WTC11 (cell line): ENCODE measurements around the gene STRIT1. TPM values are rescaled to one million over a fixed set of nuclear protein-coding genes. Genes with fewer than 3 reads are reported as not detected.

ENCODE experiments used
- ATAC-seq: fragments of 200-7000 bp; cut with Tn5 transposase; 2 replicates; pipeline ENCODE4 v1.10.0; 2021; ENCODE audit warnings: mild to moderate bottlenecking, moderate library complexity
- CTCF ChIA-PET: fragments of 300-600 bp; sonication (Branson Sonifier 250); formaldehyde crosslinking; loops from one replicate; lab custom pipeline; 2021; ENCODE audit warnings: antibody characterized with exemption; lab: Charles Lee
- POLR2A ChIA-PET: fragments of 350-600 bp; sonication (Branson Sonifier 250); formaldehyde crosslinking; loops from one replicate; lab custom pipeline; 2021; ENCODE audit warnings: antibody characterized with exemption; lab: Charles Lee
- DNase-seq: peaks from one replicate; pipeline ENCODE4 v3.0.0; 2021; ENCODE audit warnings: low spot score
- H3K27ac Mint-ChIP-seq: 2 replicates; pipeline ENCODE4 v1.8.0; 2021; ENCODE audit warnings: mixed read lengths
- H3K27me3 Mint-ChIP-seq: 2 replicates; pipeline ENCODE4 v1.8.0; 2021; ENCODE audit warnings: low read depth, mild to moderate bottlenecking, moderate library complexity, mixed read lengths
- H3K36me3 Mint-ChIP-seq: 2 replicates; pipeline ENCODE4 v1.8.0; 2021; ENCODE audit warnings: mixed read lengths
- H3K4me1 Mint-ChIP-seq: 2 replicates; pipeline ENCODE4 v1.8.0; 2022; ENCODE audit warnings: mixed read lengths
- H3K4me3 Mint-ChIP-seq: 2 replicates; pipeline ENCODE4 v1.8.0; 2021; ENCODE audit warnings: mild to moderate bottlenecking, moderate library complexity, mixed read lengths
- H3K9me3 Mint-ChIP-seq: 2 replicates; pipeline ENCODE4 v1.8.0; 2021; ENCODE audit warnings: mixed read lengths
- AFF4 ChIP-seq: sonication (generic); formaldehyde crosslinking; IDR thresholded peaks from 2 replicates; pipeline ENCODE4 v1.8.1; 2023; ENCODE audit warnings: mild to moderate bottlenecking, missing genetic modification reagents, borderline replicate concordance
- CREB1 ChIP-seq: sonication (generic); formaldehyde crosslinking; IDR thresholded peaks from 2 replicates; pipeline ENCODE4 v1.8.0; 2023; ENCODE audit warnings: mild to moderate bottlenecking, missing genetic modification reagents
- ELF4 ChIP-seq: sonication (generic); formaldehyde crosslinking; IDR thresholded peaks from 2 replicates; pipeline ENCODE4 v1.8.1; 2022; ENCODE audit warnings: low read depth, mild to moderate bottlenecking, moderate library complexity, missing genetic modification reagents
- ESRRA ChIP-seq: sonication (generic); formaldehyde crosslinking; IDR thresholded peaks from 2 replicates; pipeline ENCODE4 v1.8.1; 2022; ENCODE audit warnings: mild to moderate bottlenecking, missing genetic modification reagents, borderline replicate concordance
- IRF2 ChIP-seq: sonication (generic); formaldehyde crosslinking; IDR thresholded peaks from 2 replicates; pipeline ENCODE4 v1.8.0; 2022; ENCODE audit warnings: low read depth, missing genetic modification reagents, borderline replicate concordance
- MAX ChIP-seq: sonication (generic); formaldehyde crosslinking; IDR thresholded peaks from 2 replicates; pipeline ENCODE4 v1.8.0; 2022; ENCODE audit warnings: mild to moderate bottlenecking, missing genetic modification reagents
- MYBL2 ChIP-seq: sonication (generic); formaldehyde crosslinking; IDR thresholded peaks from 2 replicates; pipeline ENCODE4 v1.8.1; 2023; ENCODE audit warnings: mild to moderate bottlenecking, moderate library complexity, missing genetic modification reagents
- NR1H2 ChIP-seq: sonication (generic); formaldehyde crosslinking; IDR thresholded peaks from 2 replicates; pipeline ENCODE4 v1.9.0; 2021; ENCODE audit warnings: mild to moderate bottlenecking, moderate library complexity, missing genetic modification reagents
- SOX15 ChIP-seq: fragments of 250-450 bp; sonication (Bioruptor Pico); IDR thresholded peaks from 2 replicates; pipeline ENCODE4 v1.9.0; 2021; ENCODE audit warnings: mild to moderate bottlenecking
- ZBTB21 ChIP-seq: sonication (generic); formaldehyde crosslinking; IDR thresholded peaks from 2 replicates; pipeline ENCODE4 v1.8.1; 2023; ENCODE audit warnings: mild to moderate bottlenecking, missing genetic modification reagents, borderline replicate concordance
- ZMAT4 ChIP-seq: fragments of 250-450 bp; sonication (Bioruptor Pico); IDR thresholded peaks from 2 replicates; pipeline ENCODE4 v1.9.0; 2021; ENCODE audit warnings: mild to moderate bottlenecking
- ZNF121 ChIP-seq: sonication (generic); formaldehyde crosslinking; IDR thresholded peaks from 2 replicates; pipeline ENCODE4 v1.8.0; 2023; ENCODE audit warnings: missing genetic modification reagents
- ZNF138 ChIP-seq: sonication (generic); formaldehyde crosslinking; conservative IDR thresholded peaks from 2 replicates; pipeline ENCODE4 v1.8.1; 2022; ENCODE audit warnings: mild to moderate bottlenecking, moderate library complexity, missing genetic modification reagents
- ZNF263 ChIP-seq: sonication (generic); formaldehyde crosslinking; IDR thresholded peaks from 2 replicates; pipeline ENCODE4 v1.8.1; 2022; ENCODE audit warnings: low read depth, mild to moderate bottlenecking, moderate library complexity, missing genetic modification reagents
- ZNF425 ChIP-seq: fragments of 250-450 bp; sonication (Bioruptor Pico); conservative IDR thresholded peaks from 2 replicates; pipeline ENCODE4 v1.9.0; 2021; ENCODE audit warnings: mild to moderate bottlenecking
- total RNA-seq: library from RNA; stranded (reverse); gene quantifications from 3 replicates; pipeline ENCODE4 v1.2.3, GENCODE V29; 2021

STRIT1 gene
- total RNA-seq, 1 experiment from 2014 or later: 0.33 TPM

- no peaks in the 10 kb centered on the region; the same call in 1 of the 2 replicates for H3K27me3 Mint-ChIP-seq
- ChIA-PET CTCF (no interaction called here), POLR2A (no interaction called here)
- TF ChIP-seq ZNF138 (CRISPR knock-in tag) (no peak), MAX (no peak), ZMAT4 (CRISPR knock-in tag) (peak; percentile 77), AFF4 (CRISPR knock-in tag) (no peak), ZBTB21 (no peak)
- DNase-seq (no peak), ATAC-seq (no peak)
- H3K4me1 Mint-ChIP-seq: no peaks in the 10 kb centered on the region
- no peak overlapping the region for H3K4me3 Mint-ChIP-seq
- H3K27ac Mint-ChIP-seq: no peak overlapping the region
- peaks cover 33% of the 10 kb centered on the region for H3K36me3 Mint-ChIP-seq
- peaks cover 17% of the 10 kb centered on the region for H3K9me3 Mint-ChIP-seq
Measured at GRCh38 chr3:155244699-155245098, 48.8 kb downstream of the STRIT1 start.

- ATAC-seq (no peak), DNase-seq (no peak)
- POLR2A ChIA-PET: no interaction called here
- H3K9me3 Mint-ChIP-seq: peaks cover 21% of the 10 kb centered on the region
- H3K27ac Mint-ChIP-seq: no peak overlapping the region
- H3K4me3 Mint-ChIP-seq: no peak overlapping the region
- peaks cover 3% of the 10 kb centered on the region; the same call in 1 of the 2 replicates for H3K27me3 Mint-ChIP-seq
- TF ChIP-seq ZNF425 (CRISPR knock-in tag): no peak
- TF ChIP-seq ESRRA: no peak
- TF ChIP-seq ZNF121 (CRISPR knock-in tag): no peak
- TF ChIP-seq SOX15: no peak
- TF ChIP-seq ZMAT4 (CRISPR knock-in tag): peak; percentile 88; the same call in 1 of the 2 replicates
- no peak for TF ChIP-seq CREB1
- CTCF ChIA-PET: no interaction called here
- no peaks in the 10 kb centered on the region for H3K4me1 Mint-ChIP-seq
- peaks cover 34% of the 10 kb centered on the region for H3K36me3 Mint-ChIP-seq
Measured at GRCh38 chr3:155244216-155244615, 49.3 kb downstream of the STRIT1 start.

DNA sequence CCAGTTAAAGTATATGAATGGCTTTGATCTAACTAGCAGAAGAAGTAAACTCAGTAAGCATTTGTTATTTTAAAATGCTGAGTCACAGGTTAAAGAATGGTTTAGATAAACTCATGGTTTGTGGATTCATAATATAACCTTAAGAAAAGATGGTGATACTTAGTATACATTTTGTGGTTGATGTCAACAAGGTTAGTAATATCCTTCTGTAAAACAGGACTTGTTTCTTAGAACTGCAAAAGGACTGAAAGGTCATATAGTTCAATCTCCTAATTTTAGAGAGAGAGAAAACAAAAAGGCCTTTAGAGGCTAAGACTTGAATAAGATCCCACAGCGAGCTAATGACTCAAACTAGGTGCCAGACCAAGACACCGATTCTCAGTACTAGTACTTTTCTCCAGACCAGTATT lies 50.0 kb downstream of the STRIT1 start:
- POLR2A ChIA-PET: no interaction called here
- Mint-ChIP-seq H3K4me1 (no peaks in the 10 kb centered on the region), H3K9me3 (peaks cover 26% of the 10 kb centered on the region), H3K27ac (no peak overlapping the region), H3K27me3 (peaks cover 3% of the 10 kb centered on the region; the same call in 1 of the 2 replicates), H3K4me3 (no peak overlapping the region), H3K36me3 (peaks cover 36% of the 10 kb centered on the region)
- CTCF ChIA-PET: no interaction called here
- ATAC-seq (no peak), DNase-seq (no peak)
- TF ChIP-seq MYBL2 (CRISPR knock-in tag) (no peak), ZMAT4 (CRISPR knock-in tag) (peak; percentile 90)
- TF ChIP-seq, all 79 proteins: peak for 1

GRCh38 chr3:155242342-155242741 lies 51.1 kb downstream of the STRIT1 start:
- DNase-seq (no peak), ATAC-seq (no peak)
- H3K27me3 Mint-ChIP-seq: peaks cover 3% of the 10 kb centered on the region; the same call in 1 of the 2 replicates
- H3K4me1 Mint-ChIP-seq: no peaks in the 10 kb centered on the region
- CTCF ChIA-PET: no interaction called here
- POLR2A ChIA-PET: no interaction called here
- H3K9me3 Mint-ChIP-seq: peaks cover 33% of the 10 kb centered on the region
- H3K4me3 Mint-ChIP-seq: no peak overlapping the region
- TF ChIP-seq NR1H2 (no peak), ZNF263 (CRISPR knock-in tag) (no peak), ELF4 (CRISPR knock-in tag) (no peak), ZMAT4 (CRISPR knock-in tag) (peak; percentile 89), IRF2 (CRISPR knock-in tag) (no peak)
- H3K36me3 Mint-ChIP-seq: peaks cover 35% of the 10 kb centered on the region
- H3K27ac Mint-ChIP-seq: no peak overlapping the region
